ENCODE results near the gene TDG.
A peak's percentile ranks its signal among the peaks of the same experiment; 100 is the strongest.

TDG gene

GRCh38 chr12:103997286-103997900, 31.7 kb downstream of the TDG start:
- no peak for DNase-seq (ENCODE audit: low spot score)
- H3K27ac ChIP-seq, result no peak overlapping the region
- TF ChIP-seq CTCF (conservative IDR thresholded peaks at IDR 0.05; ENCODE audit: low read depth), result no peak
- ChIA-PET CTCF (interaction anchor here (0.6 kb wide), 1 partner anchor 73 kb away, joined by 3 read pairs; no protein-coding TSS in a partner anchor), POLR2A (ENCODE audit: low non-redundant PET) (interaction anchor here (0.7 kb wide), 1 partner anchor 112 kb away, joined by 3 read pairs; no protein-coding TSS in a partner anchor)

- no peak for DNase-seq (ENCODE audit: low spot score)
- POLR2A ChIA-PET (ENCODE audit: low non-redundant PET), result no interaction called here
- CTCF ChIA-PET, result interaction anchor here (0.7 kb wide), 1 partner anchor 275 kb away, joined by 3 read pairs; no protein-coding TSS in a partner anchor
- no peak overlapping the region for H3K27ac ChIP-seq
- no peak for TF ChIP-seq CTCF (conservative IDR thresholded peaks at IDR 0.05; ENCODE audit: low read depth)
Observed at GRCh38 chr12:103998976-103999375, 33.3 kb downstream of the TDG start.

GRCh38 chr12:104000807-104001434, 35.2 kb downstream of the TDG start:
- TF ChIP-seq CTCF (conservative IDR thresholded peaks at IDR 0.05; ENCODE audit: low read depth), result no peak
- H3K27ac ChIP-seq, result no peak overlapping the region
- ChIA-PET CTCF (no interaction called here), POLR2A (ENCODE audit: low non-redundant PET) (no interaction called here)
- DNase-seq (ENCODE audit: low spot score), result no peak

GRCh38 chr12:104002686-104003085, 37.0 kb downstream of the TDG start:
- TF ChIP-seq CTCF (conservative IDR thresholded peaks at IDR 0.05; ENCODE audit: low read depth), result no peak
- no peak overlapping the region for H3K27ac ChIP-seq
- ChIA-PET POLR2A (ENCODE audit: low non-redundant PET) (no interaction called here), CTCF (interaction anchor here (0.7 kb wide), 1 partner anchor 379 kb away, joined by 4 read pairs; no protein-coding TSS in a partner anchor)
- no peak for DNase-seq (ENCODE audit: low spot score)

GRCh38 chr12:104003596-104003995, 37.9 kb downstream of the TDG start:
- ChIA-PET CTCF (interaction anchor here (0.5 kb wide), 1 partner anchor 20 kb away, joined by 4 read pairs; no protein-coding TSS in a partner anchor), POLR2A (ENCODE audit: low non-redundant PET) (no interaction called here)
- no peak for TF ChIP-seq CTCF (conservative IDR thresholded peaks at IDR 0.05; ENCODE audit: low read depth)
- DNase-seq (ENCODE audit: low spot score), result no peak
- no peak overlapping the region for H3K27ac ChIP-seq

- ChIA-PET CTCF (no interaction called here), POLR2A (ENCODE audit: low non-redundant PET) (interaction anchor here (0.6 kb wide), 1 partner anchor 309 kb away, joined by 3 read pairs; no protein-coding TSS in a partner anchor)
- TF ChIP-seq CTCF (conservative IDR thresholded peaks at IDR 0.05; ENCODE audit: low read depth), result no peak
- no peak overlapping the region for H3K27ac ChIP-seq
- DNase-seq (ENCODE audit: low spot score), result peak; percentile 80
Observed at GRCh38 chr12:104006929-104007328, 41.3 kb downstream of the TDG start.
